ENCODE measurements around the gene GJB1. TPM values are rescaled to one million over a fixed set of nuclear protein-coding genes. Genes with fewer than 3 reads are reported as not detected.

Gene GJB1
- total RNA-seq (2014; rRNA removed; shearing (Covaris generic)) (not detected in 2 replicates), total RNA-seq (2022) (not detected in 2 replicates), Bru-seq, nascent RNA (not detected), BruChase-seq, experiment 1, labeled RNA remaining after a 6-hour chase (not detected), BruChase-seq, experiment 2, labeled RNA remaining after a 2-hour chase (not detected)
- long read RNA-seq, result 0 reads

DNA sequence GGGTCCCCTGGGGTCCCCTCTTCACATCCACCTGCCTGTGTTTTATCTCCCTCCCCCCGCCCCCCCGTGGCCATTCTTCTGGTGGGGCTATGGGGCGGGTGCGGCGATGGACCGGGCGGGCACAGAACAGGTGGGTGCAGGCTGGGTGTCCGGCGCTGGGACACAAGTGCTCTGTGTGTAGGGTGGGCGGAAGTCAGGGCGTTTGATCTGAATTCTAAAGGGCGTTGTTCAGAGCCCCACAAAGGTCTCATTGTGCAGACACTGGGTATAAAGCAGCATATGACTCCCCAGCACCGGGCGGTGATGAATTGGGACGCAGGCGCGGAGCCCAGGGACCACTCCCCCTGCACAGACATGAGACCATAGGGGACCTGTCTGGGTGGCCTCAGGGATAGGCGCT lies at the start of gene GJB1:
GJB1 (plus strand) TSS at position 296 of the 400 bp plus-strand sequence. CDS start 484 bp downstream, outside the sequence.
- CTCF ChIA-PET (ENCODE audit: unreplicated experiment), result no interaction called here
- Histone ChIP-seq H2AFZ (ENCODE audit: low read length) (no peak within 1 kb of the TSS), H3K79me2 (ENCODE audit: insufficient read depth, low read depth, low read length) (no peaks in the 10 kb centered on the region), H3K36me3 (ENCODE audit: insufficient read depth, low read length) (no peaks in the 10 kb centered on the region), H3K4me3 (ENCODE audit: low read depth, low read length, poor library complexity, severe bottlenecking) (no peak within 1 kb of the TSS), H3K9me2 (ENCODE audit: insufficient read depth, low read length) (no peaks in the 10 kb centered on the region), H3K4me2 (ENCODE audit: low read length) (no peak within 1 kb of the TSS), H3K27ac (ENCODE audit: low read depth, low read length, poor library complexity, severe bottlenecking) (no peak within 1 kb of the TSS), H4K20me1 (ENCODE audit: insufficient read depth, low read length) (no peaks in the 10 kb centered on the region), H3K4me1 (ENCODE audit: insufficient read depth, low read length, poor library complexity, severe bottlenecking) (no peaks in the 10 kb centered on the region), H3K9me3 (ENCODE audit: low read length) (no peaks in the 10 kb centered on the region)
- BruUV-seq (replicated peaks), result no TSS peak
- intact Hi-C loops (cut with micrococcal nuclease; ENCODE audit: unreplicated experiment), result no loop called here
- DNase-seq (ENCODE audit: low spot score), result no peak
- POLR2A ChIA-PET, result no interaction called here
- no peak for TF ChIP-seq EZH2phosphoT487 (IDR thresholded peaks at IDR 0.05; ENCODE audit: borderline replicate concordance, low read depth, low read length)
- TF ChIP-seq, protein P1, sequence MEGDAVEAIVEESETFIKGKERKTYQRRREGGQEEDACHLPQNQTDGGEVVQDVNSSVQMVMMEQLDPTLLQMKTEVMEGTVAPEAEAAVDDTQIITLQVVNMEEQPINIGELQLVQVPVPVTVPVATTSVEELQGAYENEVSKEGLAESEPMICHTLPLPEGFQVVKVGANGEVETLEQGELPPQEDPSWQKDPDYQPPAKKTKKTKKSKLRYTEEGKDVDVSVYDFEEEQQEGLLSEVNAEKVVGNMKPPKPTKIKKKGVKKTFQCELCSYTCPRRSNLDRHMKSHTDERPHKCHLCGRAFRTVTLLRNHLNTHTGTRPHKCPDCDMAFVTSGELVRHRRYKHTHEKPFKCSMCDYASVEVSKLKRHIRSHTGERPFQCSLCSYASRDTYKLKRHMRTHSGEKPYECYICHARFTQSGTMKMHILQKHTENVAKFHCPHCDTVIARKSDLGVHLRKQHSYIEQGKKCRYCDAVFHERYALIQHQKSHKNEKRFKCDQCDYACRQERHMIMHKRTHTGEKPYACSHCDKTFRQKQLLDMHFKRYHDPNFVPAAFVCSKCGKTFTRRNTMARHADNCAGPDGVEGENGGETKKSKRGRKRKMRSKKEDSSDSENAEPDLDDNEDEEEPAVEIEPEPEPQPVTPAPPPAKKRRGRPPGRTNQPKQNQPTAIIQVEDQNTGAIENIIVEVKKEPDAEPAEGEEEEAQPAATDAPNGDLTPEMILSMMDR (conservative IDR thresholded peaks at IDR 0.05; ENCODE audit: low read length), result no peak

DNA sequence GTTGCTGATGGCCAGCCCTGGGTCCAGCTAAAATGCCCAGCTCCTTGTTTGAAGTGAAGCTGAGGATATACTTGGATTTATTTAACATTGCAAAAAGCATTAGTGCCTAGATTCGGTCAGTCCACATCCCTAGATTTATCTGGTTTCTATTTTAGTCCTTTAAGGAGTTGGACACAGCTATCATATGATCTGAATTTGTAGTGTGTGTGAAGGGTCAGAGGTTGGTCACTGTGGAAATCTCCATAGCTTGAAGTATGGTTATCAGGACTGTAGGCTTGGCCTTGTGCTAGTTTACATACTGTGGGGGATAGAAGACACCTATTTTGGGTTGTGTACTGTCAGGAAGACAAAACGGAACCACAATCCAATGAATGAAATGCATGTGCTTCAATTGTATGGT lies 49.6 kb upstream of the GJB1 start:
- ChIA-PET POLR2A (no interaction called here), CTCF (ENCODE audit: unreplicated experiment) (interaction anchor here (0.6 kb wide), 1 partner anchor 25 kb away, joined by 3 read pairs; no protein-coding TSS in a partner anchor)
- no peak overlapping the region for H3K4me3 ChIP-seq (ENCODE audit: low read depth, low read length, poor library complexity, severe bottlenecking)
- H4K20me1 ChIP-seq (ENCODE audit: insufficient read depth, low read length), result no peaks in the 10 kb centered on the region
- no peak overlapping the region for H3K27ac ChIP-seq (ENCODE audit: low read depth, low read length, poor library complexity, severe bottlenecking)
- H3K36me3 ChIP-seq (ENCODE audit: insufficient read depth, low read length), result peaks cover 42% of the 10 kb centered on the region
- H3K4me1 ChIP-seq (ENCODE audit: insufficient read depth, low read length, poor library complexity, severe bottlenecking), result no peaks in the 10 kb centered on the region
- no peaks in the 10 kb centered on the region for H3K79me2 ChIP-seq (ENCODE audit: insufficient read depth, low read depth, low read length)
- H2AFZ ChIP-seq (ENCODE audit: low read length), result no peak overlapping the region
- H3K4me2 ChIP-seq (ENCODE audit: low read length), result no peak overlapping the region
- TF ChIP-seq EZH2phosphoT487 (IDR thresholded peaks at IDR 0.05; ENCODE audit: borderline replicate concordance, low read depth, low read length), result no peak
- TF ChIP-seq, protein P1 (conservative IDR thresholded peaks at IDR 0.05; ENCODE audit: low read length), result no peak
- no peak for DNase-seq (ENCODE audit: low spot score)
- H3K9me2 ChIP-seq (ENCODE audit: insufficient read depth, low read length), result no peaks in the 10 kb centered on the region
- H3K9me3 ChIP-seq (ENCODE audit: low read length), result no peaks in the 10 kb centered on the region
- intact Hi-C loops (cut with micrococcal nuclease; ENCODE audit: unreplicated experiment), result loop anchor here (10.0 kb wide), 1 partner anchor 179 kb away; no protein-coding TSS in a partner anchor
- no TSS peak for BruUV-seq (replicated peaks)

DNA sequence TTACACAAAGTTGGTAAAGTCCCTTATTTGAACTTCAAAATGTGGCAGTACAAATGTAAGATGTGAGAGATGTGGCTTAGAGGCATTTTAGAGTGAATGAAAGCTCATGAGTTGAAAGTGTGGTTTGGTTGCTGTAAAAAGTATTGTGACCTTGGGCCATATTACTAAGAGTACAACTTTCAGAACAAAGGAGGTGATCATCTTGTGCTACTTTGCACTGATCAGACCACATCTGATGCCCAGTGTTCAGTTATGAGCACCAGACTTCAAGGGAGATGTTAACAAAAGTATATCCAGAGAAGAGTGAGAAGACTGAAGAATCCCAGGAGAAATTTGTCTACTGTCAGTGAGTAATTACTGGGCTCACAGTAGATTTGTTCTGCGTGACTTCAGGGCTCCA lies 48.2 kb upstream of the GJB1 start:
- DNase-seq (ENCODE audit: low spot score), result no peak
- ChIA-PET CTCF (ENCODE audit: unreplicated experiment) (no interaction called here), POLR2A (no interaction called here)
- Histone ChIP-seq H4K20me1 (ENCODE audit: insufficient read depth, low read length) (no peaks in the 10 kb centered on the region), H3K27ac (ENCODE audit: low read depth, low read length, poor library complexity, severe bottlenecking) (no peak overlapping the region), H3K9me2 (ENCODE audit: insufficient read depth, low read length) (no peaks in the 10 kb centered on the region), H3K79me2 (ENCODE audit: insufficient read depth, low read depth, low read length) (no peaks in the 10 kb centered on the region), H2AFZ (ENCODE audit: low read length) (no peak overlapping the region), H3K9me3 (ENCODE audit: low read length) (no peaks in the 10 kb centered on the region), H3K4me1 (ENCODE audit: insufficient read depth, low read length, poor library complexity, severe bottlenecking) (peaks cover 6% of the 10 kb centered on the region), H3K4me3 (ENCODE audit: low read depth, low read length, poor library complexity, severe bottlenecking) (no peak overlapping the region), H3K4me2 (ENCODE audit: low read length) (no peak overlapping the region), H3K36me3 (ENCODE audit: insufficient read depth, low read length) (peaks cover 46% of the 10 kb centered on the region)
- BruUV-seq (replicated peaks), result no TSS peak
- TF ChIP-seq EZH2phosphoT487 (IDR thresholded peaks at IDR 0.05; ENCODE audit: borderline replicate concordance, low read depth, low read length), result no peak
- TF ChIP-seq, protein P1 (conservative IDR thresholded peaks at IDR 0.05; ENCODE audit: low read length), result no peak
- intact Hi-C loops (cut with micrococcal nuclease; ENCODE audit: unreplicated experiment), result loop anchor here (10.0 kb wide), 1 partner anchor 180 kb away; no protein-coding TSS in a partner anchor
